GM19193 (cell line): ENCODE results near the gene NR2F2.

Experiments used
- POLR2A ChIP-seq: IDR thresholded peaks from 4 replicates; pipeline ENCODE4 v1.6.1; 2011; ENCODE audit not compliant: insufficient read depth, insufficient read length; ENCODE audit errors: extremely low read depth

The NR2F2 gene

GRCh38 chr15:96349034-96349856, 18.7 kb downstream of the NR2F2 start:
- TF ChIP-seq POLR2A = no peak

- no peak for TF ChIP-seq POLR2A
These were observed 19.6 kb downstream of the NR2F2 start for GRCh38 chr15:96349857-96350720.

- TF ChIP-seq POLR2A = no peak
These were observed 20.6 kb downstream of the NR2F2 start for GRCh38 chr15:96350934-96351724.

GRCh38 chr15:96351761-96352603, 21.5 kb downstream of the NR2F2 start:
- peak; percentile 16 for TF ChIP-seq POLR2A

- TF ChIP-seq POLR2A = no peak
These were observed 22.3 kb downstream of the NR2F2 start for GRCh38 chr15:96352604-96353405.

GRCh38 chr15:96353416-96353929, 23.0 kb downstream of the NR2F2 start:
- no peak for TF ChIP-seq POLR2A

GRCh38 chr15:96353930-96354730, 23.6 kb downstream of the NR2F2 start:
- no peak for TF ChIP-seq POLR2A

GRCh38 chr15:96354731-96355567, 24.4 kb downstream of the NR2F2 start:
- no peak for TF ChIP-seq POLR2A

GRCh38 chr15:96355568-96356187, 25.2 kb downstream of the NR2F2 start:
- no peak for TF ChIP-seq POLR2A

GRCh38 chr15:96356494-96357455, 26.3 kb downstream of the NR2F2 start:
- TF ChIP-seq POLR2A = peak; percentile 24
